Measurements from ENCODE around the gene MYMX.

MYMX gene

DNA sequence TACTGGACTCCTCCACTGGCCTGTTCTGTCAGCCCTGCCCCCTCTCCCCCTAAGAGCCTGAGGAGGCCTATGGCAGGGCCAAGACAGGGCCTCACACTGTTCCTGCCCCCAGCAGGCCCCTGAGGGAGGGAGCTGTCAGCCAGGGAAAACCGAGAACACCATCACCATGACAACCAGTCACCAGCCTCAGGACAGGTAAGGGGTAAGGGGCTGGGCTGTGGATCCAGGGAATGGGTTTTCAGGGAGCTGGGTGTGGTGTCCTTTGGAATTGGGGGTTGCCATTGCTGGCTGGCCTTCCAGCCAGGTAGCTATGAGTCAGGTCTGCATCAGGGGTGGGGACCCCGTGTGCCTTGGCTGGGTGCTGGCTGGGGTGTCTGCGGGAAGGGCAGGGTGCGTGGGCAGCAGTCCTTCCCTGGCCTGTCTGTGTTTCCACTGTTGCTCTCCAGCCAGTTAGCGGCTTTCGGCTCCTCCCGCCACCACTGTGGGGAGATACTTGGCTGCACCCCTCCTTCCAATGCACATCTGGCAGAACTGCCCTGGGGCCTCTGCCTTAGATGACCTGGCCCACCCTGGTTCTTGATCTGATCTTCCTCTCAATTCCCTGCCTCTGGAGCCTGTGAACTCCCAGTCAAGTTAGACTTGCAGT lies 10.5 kb downstream of the MYMX start:
- H3K9ac ChIP-seq (ENCODE audit: low read depth, low read length, poor library complexity), result peak overlapping the region; percentile 60
- H3K4ac ChIP-seq (ENCODE audit: low read length), result no peak overlapping the region
- H2BK15ac ChIP-seq (ENCODE audit: low read length), result no peak overlapping the region
- peaks cover 9% of the 10 kb centered on the region for H3K79me1 ChIP-seq (ENCODE audit: low read depth, low read length)
- no peak overlapping the region for H4K8ac ChIP-seq (ENCODE audit: low read depth, low read length)
- H3K36me3 ChIP-seq (replicated peaks in 1 of 2; ENCODE audit: control insufficient read depth in 2 of 2, insufficient read depth in 2 of 2, low read length in 2 of 2), result peaks cover 8 to 43% of the 10 kb centered on the region in 2 donors
- peak overlapping the region; percentile 50 for H2AK5ac ChIP-seq (ENCODE audit: low read depth, low read length)
- H3K4me1 ChIP-seq (ENCODE audit: control insufficient read depth in 2 of 2, insufficient read depth in 1 of 2, low read depth in 1 of 2, low read length in 2 of 2), result peaks cover 35 to 37% of the 10 kb centered on the region in 2 donors
- no peaks in the 10 kb centered on the region for H3K9me3 ChIP-seq (replicated peaks in 1 of 2; ENCODE audit: control insufficient read depth in 2 of 2, insufficient read depth in 1 of 2, low read depth in 1 of 2, low read length in 2 of 2)
- no peak overlapping the region for H2BK5ac ChIP-seq (ENCODE audit: low read length)
- H3K18ac ChIP-seq (ENCODE audit: low read length), result peak overlapping the region; percentile 85
- H3K27ac ChIP-seq (replicated peaks; ENCODE audit: low read length), result no peak overlapping the region
- H3K27me3 ChIP-seq (ENCODE audit: control insufficient read depth in 3 of 3, insufficient read depth in 3 of 3, low read depth in 1 of 3, low read length in 3 of 3), result peaks cover 0 to 2% (median 0%) of the 10 kb centered on the region in 3 experiments
- no peak overlapping the region for H2BK12ac ChIP-seq (ENCODE audit: low read length)
- no CpG with 5 or more reads among the region's 7 CpGs for whole genome bisulfite sequencing, 2 donors (ENCODE audit: extremely low coverage in 2 of 2, insufficient read length in 2 of 2, insufficient replicate concordance in 1 of 2)
- no peak for DNase-seq (ENCODE audit: low spot score)
- peak overlapping the region; percentile 12 for H3K4me2 ChIP-seq (ENCODE audit: insufficient read depth, low read length, poor library complexity, severe bottlenecking)
- H2BK120ac ChIP-seq (ENCODE audit: low read depth, low read length), result no peak overlapping the region
- H3K23ac ChIP-seq (ENCODE audit: low read depth, low read length, poor library complexity), result peak overlapping the region; percentile 25
- H3K4me3 ChIP-seq (ENCODE audit: low read length in 2 of 2), result peak overlapping the region in 1 of 2 donors; percentile 20
- H4K91ac ChIP-seq (ENCODE audit: low read depth, low read length, poor library complexity), result no peak overlapping the region
- no peak overlapping the region for H2AFZ ChIP-seq (ENCODE audit: low read length)
- no peak overlapping the region for H3K14ac ChIP-seq (ENCODE audit: low read length)

DNA sequence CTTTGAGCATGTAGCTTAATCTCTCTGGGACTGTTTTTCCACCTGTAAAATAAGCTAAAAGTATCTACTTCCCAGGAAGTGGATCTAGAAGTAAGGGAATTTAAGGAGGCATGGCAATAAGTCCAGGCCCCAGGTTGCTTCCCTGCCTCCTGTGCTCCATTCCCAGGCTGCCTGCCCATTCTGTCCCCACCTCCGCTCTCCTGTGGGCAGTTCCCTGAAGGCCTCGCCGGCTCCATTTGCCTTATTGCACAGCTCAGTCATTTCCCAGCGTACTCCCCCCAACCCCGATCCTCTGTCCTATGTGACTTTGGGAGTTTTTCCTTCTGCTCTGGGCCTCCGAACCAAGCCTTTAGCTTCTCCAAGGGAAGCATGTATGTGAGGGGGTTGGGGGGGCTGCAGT lies 11.3 kb downstream of the MYMX start:
- Histone ChIP-seq H3K27me3 (ENCODE audit: control insufficient read depth in 3 of 3, insufficient read depth in 3 of 3, low read depth in 1 of 3, low read length in 3 of 3) (peaks cover 0 to 2% (median 0%) of the 10 kb centered on the region in 3 experiments), H3K79me1 (ENCODE audit: low read depth, low read length) (peaks cover 9% of the 10 kb centered on the region), H3K4me1 (ENCODE audit: control insufficient read depth in 2 of 2, insufficient read depth in 1 of 2, low read depth in 1 of 2, low read length in 2 of 2) (peaks cover 30% of the 10 kb centered on the region in 2 donors), H2AK5ac (ENCODE audit: low read depth, low read length) (no peak overlapping the region), H2BK15ac (ENCODE audit: low read length) (no peak overlapping the region), H3K36me3 (replicated peaks in 1 of 2; ENCODE audit: control insufficient read depth in 2 of 2, insufficient read depth in 2 of 2, low read length in 2 of 2) (peaks cover 13 to 51% of the 10 kb centered on the region in 2 donors), H3K18ac (ENCODE audit: low read length) (no peak overlapping the region), H3K4me2 (ENCODE audit: insufficient read depth, low read length, poor library complexity, severe bottlenecking) (no peak overlapping the region), H2BK120ac (ENCODE audit: low read depth, low read length) (no peak overlapping the region), H3K14ac (ENCODE audit: low read length) (no peak overlapping the region), H4K8ac (ENCODE audit: low read depth, low read length) (no peak overlapping the region), H3K27ac (replicated peaks; ENCODE audit: low read length) (no peak overlapping the region), H3K9ac (ENCODE audit: low read depth, low read length, poor library complexity) (no peak overlapping the region), H4K91ac (ENCODE audit: low read depth, low read length, poor library complexity) (no peak overlapping the region), H3K4ac (ENCODE audit: low read length) (no peak overlapping the region), H3K23ac (ENCODE audit: low read depth, low read length, poor library complexity) (no peak overlapping the region), H2BK5ac (ENCODE audit: low read length) (no peak overlapping the region), H2AFZ (ENCODE audit: low read length) (no peak overlapping the region), H3K9me3 (replicated peaks in 1 of 2; ENCODE audit: control insufficient read depth in 2 of 2, insufficient read depth in 1 of 2, low read depth in 1 of 2, low read length in 2 of 2) (no peaks in the 10 kb centered on the region), H2BK12ac (ENCODE audit: low read length) (no peak overlapping the region), H3K4me3 (ENCODE audit: low read length in 2 of 2) (no peak overlapping the region)
- no CpG with 5 or more reads among the region's 6 CpGs for WGBS, 2 donors (ENCODE audit: extremely low coverage in 2 of 2, insufficient read length in 2 of 2, insufficient replicate concordance in 1 of 2)
- DNase-seq (ENCODE audit: low spot score), result no peak

DNA sequence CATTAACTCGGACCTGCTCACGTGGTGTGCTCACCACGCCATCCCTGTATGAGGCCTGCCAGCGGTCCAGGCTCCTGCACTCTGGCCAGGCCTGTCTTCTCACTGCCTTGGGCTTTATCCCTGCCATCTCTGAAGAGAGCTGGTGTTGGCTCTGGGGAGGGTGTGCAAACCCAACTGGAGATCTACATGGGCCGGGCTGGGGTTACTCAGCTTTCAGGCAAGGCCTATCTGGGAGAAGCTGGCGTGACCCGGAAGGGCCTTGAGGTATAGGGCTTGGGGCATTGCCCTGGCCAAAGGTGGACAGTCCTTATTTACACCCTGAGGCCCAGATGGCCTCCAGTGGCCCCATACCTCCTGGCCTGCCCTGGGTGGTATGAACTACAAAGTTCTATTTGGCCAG lies 11.7 kb downstream of the MYMX start:
- no peak overlapping the region for H3K4me2 ChIP-seq (ENCODE audit: insufficient read depth, low read length, poor library complexity, severe bottlenecking)
- no peak overlapping the region for H3K4ac ChIP-seq (ENCODE audit: low read length)
- peaks cover 30% of the 10 kb centered on the region in 2 donors for H3K4me1 ChIP-seq (ENCODE audit: control insufficient read depth in 2 of 2, insufficient read depth in 1 of 2, low read depth in 1 of 2, low read length in 2 of 2)
- H4K91ac ChIP-seq (ENCODE audit: low read depth, low read length, poor library complexity), result no peak overlapping the region
- H2BK12ac ChIP-seq (ENCODE audit: low read length), result no peak overlapping the region
- no peak overlapping the region for H3K9ac ChIP-seq (ENCODE audit: low read depth, low read length, poor library complexity)
- peaks cover 9% of the 10 kb centered on the region for H3K79me1 ChIP-seq (ENCODE audit: low read depth, low read length)
- no peak overlapping the region for H3K14ac ChIP-seq (ENCODE audit: low read length)
- H3K27me3 ChIP-seq (ENCODE audit: control insufficient read depth in 3 of 3, insufficient read depth in 3 of 3, low read depth in 1 of 3, low read length in 3 of 3), result peaks cover 0 to 2% (median 0%) of the 10 kb centered on the region in 3 experiments
- H3K23ac ChIP-seq (ENCODE audit: low read depth, low read length, poor library complexity), result no peak overlapping the region
- H2BK120ac ChIP-seq (ENCODE audit: low read depth, low read length), result no peak overlapping the region
- H2BK15ac ChIP-seq (ENCODE audit: low read length), result no peak overlapping the region
- no peak overlapping the region for H4K8ac ChIP-seq (ENCODE audit: low read depth, low read length)
- H3K18ac ChIP-seq (ENCODE audit: low read length), result no peak overlapping the region
- H3K9me3 ChIP-seq (replicated peaks in 1 of 2; ENCODE audit: control insufficient read depth in 2 of 2, insufficient read depth in 1 of 2, low read depth in 1 of 2, low read length in 2 of 2), result no peaks in the 10 kb centered on the region
- no peak overlapping the region for H3K4me3 ChIP-seq (ENCODE audit: low read length in 2 of 2)
- no CpG with 5 or more reads among the region's 7 CpGs for WGBS, 2 donors (ENCODE audit: extremely low coverage in 2 of 2, insufficient read length in 2 of 2, insufficient replicate concordance in 1 of 2)
- H3K36me3 ChIP-seq (replicated peaks in 1 of 2; ENCODE audit: control insufficient read depth in 2 of 2, insufficient read depth in 2 of 2, low read length in 2 of 2), result peaks cover 16 to 55% of the 10 kb centered on the region in 2 donors
- H2AK5ac ChIP-seq (ENCODE audit: low read depth, low read length), result no peak overlapping the region
- no peak overlapping the region for H3K27ac ChIP-seq (replicated peaks; ENCODE audit: low read length)
- no peak for DNase-seq (ENCODE audit: low spot score)
- no peak overlapping the region for H2BK5ac ChIP-seq (ENCODE audit: low read length)
- H2AFZ ChIP-seq (ENCODE audit: low read length), result no peak overlapping the region

GRCh38 chr6:44228836-44229235 lies 12.1 kb downstream of the MYMX start:
- H2BK12ac ChIP-seq (ENCODE audit: low read length), result no peak overlapping the region
- H3K4ac ChIP-seq (ENCODE audit: low read length), result no peak overlapping the region
- H3K18ac ChIP-seq (ENCODE audit: low read length), result no peak overlapping the region
- H3K14ac ChIP-seq (ENCODE audit: low read length), result no peak overlapping the region
- H3K4me3 ChIP-seq (ENCODE audit: low read length in 2 of 2), result no peak overlapping the region
- peaks cover 30% of the 10 kb centered on the region in 2 donors for H3K4me1 ChIP-seq (ENCODE audit: control insufficient read depth in 2 of 2, insufficient read depth in 1 of 2, low read depth in 1 of 2, low read length in 2 of 2)
- DNase-seq (ENCODE audit: low spot score), result no peak
- no peak overlapping the region for H2BK15ac ChIP-seq (ENCODE audit: low read length)
- H3K9me3 ChIP-seq (replicated peaks in 1 of 2; ENCODE audit: control insufficient read depth in 2 of 2, insufficient read depth in 1 of 2, low read depth in 1 of 2, low read length in 2 of 2), result no peaks in the 10 kb centered on the region
- no peak overlapping the region for H3K27ac ChIP-seq (replicated peaks; ENCODE audit: low read length)
- WGBS, 2 donors (ENCODE audit: extremely low coverage in 2 of 2, insufficient read length in 2 of 2, insufficient replicate concordance in 1 of 2), result no CpG with 5 or more reads among the region's 5 CpGs
- H2AFZ ChIP-seq (ENCODE audit: low read length), result no peak overlapping the region
- H2AK5ac ChIP-seq (ENCODE audit: low read depth, low read length), result no peak overlapping the region
- H4K8ac ChIP-seq (ENCODE audit: low read depth, low read length), result no peak overlapping the region
- H3K36me3 ChIP-seq (replicated peaks in 1 of 2; ENCODE audit: control insufficient read depth in 2 of 2, insufficient read depth in 2 of 2, low read length in 2 of 2), result peaks cover 19 to 59% of the 10 kb centered on the region in 2 donors
- no peak overlapping the region for H3K4me2 ChIP-seq (ENCODE audit: insufficient read depth, low read length, poor library complexity, severe bottlenecking)
- no peak overlapping the region for H2BK120ac ChIP-seq (ENCODE audit: low read depth, low read length)
- no peak overlapping the region for H3K23ac ChIP-seq (ENCODE audit: low read depth, low read length, poor library complexity)
- no peak overlapping the region for H2BK5ac ChIP-seq (ENCODE audit: low read length)
- H3K27me3 ChIP-seq (ENCODE audit: control insufficient read depth in 3 of 3, insufficient read depth in 3 of 3, low read depth in 1 of 3, low read length in 3 of 3), result peaks cover 0 to 2% (median 0%) of the 10 kb centered on the region in 3 experiments
- peaks cover 9% of the 10 kb centered on the region for H3K79me1 ChIP-seq (ENCODE audit: low read depth, low read length)
- H4K91ac ChIP-seq (ENCODE audit: low read depth, low read length, poor library complexity), result no peak overlapping the region
- H3K9ac ChIP-seq (ENCODE audit: low read depth, low read length, poor library complexity), result no peak overlapping the region

Data from neuronal stem cell (in vitro differentiated cells).